ENCODE data around the gene TLL2.

The TLL2 gene

DNA sequence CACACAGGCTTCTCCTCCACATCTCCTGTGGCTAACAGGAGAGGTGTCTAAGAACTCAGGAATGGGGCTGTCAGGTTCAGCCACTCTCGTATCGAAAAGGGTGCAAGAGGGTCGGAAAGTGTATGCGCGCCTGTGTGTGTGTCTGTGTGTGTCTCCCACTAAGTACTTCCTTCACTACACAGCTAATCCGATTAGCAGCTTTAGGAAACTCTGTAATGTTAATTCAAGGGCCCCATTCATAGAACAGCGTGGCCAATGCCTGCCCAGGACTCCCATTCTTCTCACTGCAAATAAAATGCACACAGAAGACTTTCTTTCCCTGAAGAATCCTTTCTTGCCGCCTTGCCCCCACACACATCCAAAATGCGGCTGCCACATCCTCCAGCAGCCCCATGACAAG is 39.9 kb downstream of the TLL2 start:
- H3K79me2 ChIP-seq (ENCODE audit: low read length), result no peaks in the 10 kb centered on the region
- no peaks in the 10 kb centered on the region for H3K27me3 ChIP-seq (replicated peaks; ENCODE audit: insufficient read depth, low read length)
- no peak overlapping the region for H3K4me2 ChIP-seq (ENCODE audit: low read depth, low read length)
- DNase-seq, result no peak
- H3K36me3 ChIP-seq (replicated peaks; ENCODE audit: insufficient read depth, low read length), result no peaks in the 10 kb centered on the region
- no peaks in the 10 kb centered on the region for H3F3A ChIP-seq (ENCODE audit: insufficient read depth, low read length)
- H3K9ac ChIP-seq (ENCODE audit: low read length), result no peak overlapping the region
- H3K9me3 ChIP-seq (replicated peaks; ENCODE audit: insufficient read depth, low read length), result no peaks in the 10 kb centered on the region
- H3K27ac ChIP-seq (ENCODE audit: low read length), result no peak overlapping the region
- H3K9me2 ChIP-seq (replicated peaks; ENCODE audit: insufficient read depth, low read length), result no peaks in the 10 kb centered on the region
- H3K4me3 ChIP-seq (ENCODE audit: low read length), result no peak overlapping the region
- no peak overlapping the region for H2AFZ ChIP-seq (ENCODE audit: low read length)
- H4K20me1 ChIP-seq (ENCODE audit: insufficient read depth, low read length), result no peaks in the 10 kb centered on the region
- TF ChIP-seq EZH2 (optimal IDR thresholded peaks at IDR 0.05; ENCODE audit: low read depth, low read length) (no peak), EZH2phosphoT487 (IDR thresholded peaks at IDR 0.05; ENCODE audit: low read length) (no peak)
- TF ChIP-seq, protein P1, sequence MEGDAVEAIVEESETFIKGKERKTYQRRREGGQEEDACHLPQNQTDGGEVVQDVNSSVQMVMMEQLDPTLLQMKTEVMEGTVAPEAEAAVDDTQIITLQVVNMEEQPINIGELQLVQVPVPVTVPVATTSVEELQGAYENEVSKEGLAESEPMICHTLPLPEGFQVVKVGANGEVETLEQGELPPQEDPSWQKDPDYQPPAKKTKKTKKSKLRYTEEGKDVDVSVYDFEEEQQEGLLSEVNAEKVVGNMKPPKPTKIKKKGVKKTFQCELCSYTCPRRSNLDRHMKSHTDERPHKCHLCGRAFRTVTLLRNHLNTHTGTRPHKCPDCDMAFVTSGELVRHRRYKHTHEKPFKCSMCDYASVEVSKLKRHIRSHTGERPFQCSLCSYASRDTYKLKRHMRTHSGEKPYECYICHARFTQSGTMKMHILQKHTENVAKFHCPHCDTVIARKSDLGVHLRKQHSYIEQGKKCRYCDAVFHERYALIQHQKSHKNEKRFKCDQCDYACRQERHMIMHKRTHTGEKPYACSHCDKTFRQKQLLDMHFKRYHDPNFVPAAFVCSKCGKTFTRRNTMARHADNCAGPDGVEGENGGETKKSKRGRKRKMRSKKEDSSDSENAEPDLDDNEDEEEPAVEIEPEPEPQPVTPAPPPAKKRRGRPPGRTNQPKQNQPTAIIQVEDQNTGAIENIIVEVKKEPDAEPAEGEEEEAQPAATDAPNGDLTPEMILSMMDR (IDR thresholded peaks at IDR 0.05; ENCODE audit: low read length), result no peak
- no peaks in the 10 kb centered on the region for H3K4me1 ChIP-seq (ENCODE audit: low read length)

- DNase-seq, result peak; percentile 10
- H3K27me3 ChIP-seq (replicated peaks; ENCODE audit: insufficient read depth, low read length), result no peaks in the 10 kb centered on the region
- no peak overlapping the region for H2AFZ ChIP-seq (ENCODE audit: low read length)
- TF ChIP-seq, protein P1 (IDR thresholded peaks at IDR 0.05; ENCODE audit: low read length), result peak; percentile 64
- TF ChIP-seq EZH2 (optimal IDR thresholded peaks at IDR 0.05; ENCODE audit: low read depth, low read length), result no peak
- no peaks in the 10 kb centered on the region for H3K9me3 ChIP-seq (replicated peaks; ENCODE audit: insufficient read depth, low read length)
- H4K20me1 ChIP-seq (ENCODE audit: insufficient read depth, low read length), result no peaks in the 10 kb centered on the region
- no peaks in the 10 kb centered on the region for H3F3A ChIP-seq (ENCODE audit: insufficient read depth, low read length)
- H3K4me3 ChIP-seq (ENCODE audit: low read length), result no peak overlapping the region
- H3K9me2 ChIP-seq (replicated peaks; ENCODE audit: insufficient read depth, low read length), result no peaks in the 10 kb centered on the region
- no peak overlapping the region for H3K9ac ChIP-seq (ENCODE audit: low read length)
- H3K4me1 ChIP-seq (ENCODE audit: low read length), result no peaks in the 10 kb centered on the region
- H3K79me2 ChIP-seq (ENCODE audit: low read length), result no peaks in the 10 kb centered on the region
- H3K36me3 ChIP-seq (replicated peaks; ENCODE audit: insufficient read depth, low read length), result no peaks in the 10 kb centered on the region
- no peak overlapping the region for H3K27ac ChIP-seq (ENCODE audit: low read length)
- H3K4me2 ChIP-seq (ENCODE audit: low read depth, low read length), result no peak overlapping the region
Observed at GRCh38 chr10:96470116-96470743, 43.5 kb downstream of the TLL2 start.

GRCh38 chr10:96468845-96469244 is 44.9 kb downstream of the TLL2 start:
- DNase-seq, result no peak
- H3K79me2 ChIP-seq (ENCODE audit: low read length), result no peaks in the 10 kb centered on the region
- H2AFZ ChIP-seq (ENCODE audit: low read length), result no peak overlapping the region
- no peaks in the 10 kb centered on the region for H3K36me3 ChIP-seq (replicated peaks; ENCODE audit: insufficient read depth, low read length)
- no peak overlapping the region for H3K4me3 ChIP-seq (ENCODE audit: low read length)
- no peaks in the 10 kb centered on the region for H3K9me2 ChIP-seq (replicated peaks; ENCODE audit: insufficient read depth, low read length)
- no peaks in the 10 kb centered on the region for H3K4me1 ChIP-seq (ENCODE audit: low read length)
- no peaks in the 10 kb centered on the region for H3K9me3 ChIP-seq (replicated peaks; ENCODE audit: insufficient read depth, low read length)
- H3K9ac ChIP-seq (ENCODE audit: low read length), result no peak overlapping the region
- no peak overlapping the region for H3K27ac ChIP-seq (ENCODE audit: low read length)
- TF ChIP-seq, protein P1 (IDR thresholded peaks at IDR 0.05; ENCODE audit: low read length), result no peak
- no peak for TF ChIP-seq EZH2phosphoT487 (IDR thresholded peaks at IDR 0.05; ENCODE audit: low read length)
- TF ChIP-seq EZH2 (optimal IDR thresholded peaks at IDR 0.05; ENCODE audit: low read depth, low read length), result no peak
- no peaks in the 10 kb centered on the region for H3K27me3 ChIP-seq (replicated peaks; ENCODE audit: insufficient read depth, low read length)
- H3K4me2 ChIP-seq (ENCODE audit: low read depth, low read length), result no peak overlapping the region
- H3F3A ChIP-seq (ENCODE audit: insufficient read depth, low read length), result no peaks in the 10 kb centered on the region
- no peaks in the 10 kb centered on the region for H4K20me1 ChIP-seq (ENCODE audit: insufficient read depth, low read length)
